Measurements from ENCODE around the gene ZMIZ1. TPM values are rescaled to one million over a fixed set of nuclear protein-coding genes. Genes with fewer than 3 reads are reported as not detected.

Gene ZMIZ1
- polyA plus RNA-seq, 1 donor, result 44.4 TPM

- no peak for DNase-seq
Measured at GRCh38 chr10:79314761-79315601, 246.2 kb downstream of the ZMIZ1 start.

- DNase-seq, result no peak
Measured at GRCh38 chr10:79315602-79315920, 246.8 kb downstream of the ZMIZ1 start.

- no peak for DNase-seq
Measured at GRCh38 chr10:79316671-79317431, 248.1 kb downstream of the ZMIZ1 start.

- no peak for DNase-seq
Measured at GRCh38 chr10:79318369-79318768, 249.6 kb downstream of the ZMIZ1 start.

GRCh38 chr10:79319115-79319771 lies 250.5 kb downstream of the ZMIZ1 start:
- DNase-seq, result no peak

GRCh38 chr10:79320316-79320715 lies 251.6 kb downstream of the ZMIZ1 start:
- no peak for DNase-seq

- DNase-seq, result no peak
Measured at GRCh38 chr10:79320820-79321493, 252.2 kb downstream of the ZMIZ1 start.

- no peak for DNase-seq
Measured at GRCh38 chr10:79321494-79321882, 252.7 kb downstream of the ZMIZ1 start.

GRCh38 chr10:79321951-79322350 lies 253.2 kb downstream of the ZMIZ1 start:
- no peak for DNase-seq

- DNase-seq, result no peak
Measured at GRCh38 chr10:79322616-79323543, 254.1 kb downstream of the ZMIZ1 start.

GRCh38 chr10:79323602-79324001 lies 254.8 kb downstream of the ZMIZ1 start:
- DNase-seq, result no peak

- DNase-seq, result no peak
Measured at GRCh38 chr10:79324032-79324695, 255.4 kb downstream of the ZMIZ1 start.

- DNase-seq, result no peak
Measured at GRCh38 chr10:79326361-79327089, 257.8 kb downstream of the ZMIZ1 start.

- DNase-seq, result no peak
Measured at GRCh38 chr10:79327090-79327457, 258.3 kb downstream of the ZMIZ1 start.

- no peak for DNase-seq
Measured at GRCh38 chr10:79328147-79328701, 259.5 kb downstream of the ZMIZ1 start.

GRCh38 chr10:79328737-79329504 lies 260.2 kb downstream of the ZMIZ1 start:
- no peak for DNase-seq

- DNase-seq, result no peak
Measured at GRCh38 chr10:79329529-79329928, 260.8 kb downstream of the ZMIZ1 start.

- no peak for DNase-seq
Measured at GRCh38 chr10:79331226-79331625, 262.5 kb downstream of the ZMIZ1 start.

- no peak for DNase-seq
Measured at GRCh38 chr10:79331709-79332108, 262.9 kb downstream of the ZMIZ1 start.
